GM11168 (cell line): ENCODE measurements around the gene METTL15.
"Not testable (repeated sequence)": the region's sequence is repeated elsewhere in the genome, so short reads cannot be mapped to it uniquely, and the experiment has no call there.

ENCODE experiments used
- in situ Hi-C: fragments of 300-500 bp; cut with MboI; formaldehyde crosslinking; loops from one replicate; pipeline ENCODE4 v1.12.0; 2022; ENCODE audit warnings: low sequenced_read_pairs; ENCODE audit not compliant: unreplicated experiment

METTL15 gene, protein sequence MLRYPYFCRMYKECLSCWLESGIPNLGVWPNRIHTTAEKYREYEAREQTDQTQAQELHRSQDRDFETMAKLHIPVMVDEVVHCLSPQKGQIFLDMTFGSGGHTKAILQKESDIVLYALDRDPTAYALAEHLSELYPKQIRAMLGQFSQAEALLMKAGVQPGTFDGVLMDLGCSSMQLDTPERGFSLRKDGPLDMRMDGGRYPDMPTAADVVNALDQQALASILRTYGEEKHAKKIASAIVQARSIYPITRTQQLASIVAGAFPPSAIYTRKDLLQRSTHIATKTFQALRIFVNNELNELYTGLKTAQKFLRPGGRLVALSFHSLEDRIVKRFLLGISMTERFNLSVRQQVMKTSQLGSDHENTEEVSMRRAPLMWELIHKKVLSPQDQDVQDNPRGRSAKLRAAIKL

DNA sequence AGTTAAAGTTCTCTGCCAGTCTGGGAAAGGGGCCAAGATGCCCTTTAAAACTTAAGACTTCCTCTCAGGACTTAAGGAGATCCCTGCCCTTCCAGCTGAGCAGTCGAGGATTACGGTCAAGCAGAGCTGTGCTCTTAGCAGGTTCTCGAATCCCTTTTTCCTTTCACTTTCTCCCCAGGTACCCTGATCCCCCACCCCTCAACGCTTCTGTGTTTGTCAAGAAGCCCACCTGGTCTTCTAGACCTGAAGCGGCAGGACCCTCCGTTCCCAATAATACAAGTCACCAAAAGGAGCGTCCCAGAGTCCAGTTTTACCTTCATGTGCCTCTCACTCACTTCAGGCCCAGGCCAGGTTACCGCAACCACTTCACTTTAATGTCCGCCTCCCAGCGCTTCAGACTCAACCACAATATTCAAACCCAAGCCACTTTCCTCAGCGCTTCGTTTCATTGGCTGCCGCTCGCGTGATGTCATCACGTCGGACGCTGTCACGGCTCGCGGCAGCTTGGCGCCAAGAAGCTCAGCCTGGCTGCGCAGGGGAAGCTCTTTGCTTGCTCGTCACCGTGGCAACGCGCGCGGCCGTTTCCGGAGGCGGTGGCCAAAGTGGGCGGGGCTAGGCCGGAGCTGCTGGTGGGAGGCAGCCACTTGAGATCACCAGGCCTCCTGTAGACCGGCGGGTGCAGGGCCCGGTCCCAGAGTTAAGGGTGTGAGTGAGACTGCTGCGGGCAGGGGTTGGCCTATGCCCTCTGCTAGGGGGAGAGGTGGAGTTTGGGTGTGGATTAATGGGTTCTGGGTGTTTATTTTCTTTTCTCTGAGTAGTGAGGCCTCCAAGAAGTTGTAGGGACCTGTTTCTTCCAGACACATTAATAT lies at the start of gene METTL15, which contains the start of gene KIF18A:
Gene METTL15, plus strand, starts transcription at position 639 of the 869 bp plus-strand sequence. CDS start 4,947 bp downstream, outside the sequence.
Gene KIF18A, minus strand, starts transcription at position 407 of the 869 bp plus-strand sequence. CDS start 10,209 bp downstream, outside the sequence.
- in situ Hi-C loops = loop anchor here (25.0 kb wide), 1 partner anchor 396 kb away; the partner anchor contains the start of gene BDNF

DNA sequence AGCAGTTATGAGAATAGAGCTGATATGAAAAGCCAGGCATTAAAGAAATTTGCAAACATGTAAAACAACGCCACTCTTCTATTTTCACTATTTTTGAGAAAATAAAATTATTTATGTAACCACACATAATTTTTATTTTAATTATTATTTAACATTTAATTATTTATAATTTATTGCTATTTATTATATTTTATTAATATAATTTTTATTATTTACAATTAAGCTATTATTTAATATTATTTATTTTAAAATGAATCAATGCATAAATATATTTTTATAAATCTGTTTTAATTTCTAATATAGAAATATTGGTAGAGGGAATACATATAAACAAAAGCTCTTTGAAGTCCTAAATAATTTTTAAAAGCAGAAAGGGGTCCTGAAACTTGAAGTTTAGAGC lies 36.9 kb upstream of the METTL15 start:
- in situ Hi-C loops = no loop called here

DNA sequence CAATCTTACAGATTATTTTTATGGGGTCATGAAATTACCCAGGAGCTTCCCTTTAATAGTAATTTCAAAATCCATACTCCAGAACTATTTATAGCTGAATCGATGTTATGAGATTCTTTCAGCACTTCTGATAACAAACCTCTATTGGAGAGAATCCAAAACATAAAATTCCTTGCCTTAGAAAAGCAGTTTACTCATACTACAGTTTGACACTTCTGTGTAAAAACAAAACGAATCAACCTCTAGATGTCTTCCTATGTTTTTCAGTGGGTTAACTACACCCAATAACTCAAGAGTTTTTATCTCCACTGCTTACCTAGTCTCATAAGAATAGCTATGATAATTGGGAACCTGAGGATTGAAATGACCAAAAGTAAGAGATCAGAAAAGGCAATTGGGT lies 35.9 kb upstream of the METTL15 start:
- in situ Hi-C loops = no loop called here

DNA sequence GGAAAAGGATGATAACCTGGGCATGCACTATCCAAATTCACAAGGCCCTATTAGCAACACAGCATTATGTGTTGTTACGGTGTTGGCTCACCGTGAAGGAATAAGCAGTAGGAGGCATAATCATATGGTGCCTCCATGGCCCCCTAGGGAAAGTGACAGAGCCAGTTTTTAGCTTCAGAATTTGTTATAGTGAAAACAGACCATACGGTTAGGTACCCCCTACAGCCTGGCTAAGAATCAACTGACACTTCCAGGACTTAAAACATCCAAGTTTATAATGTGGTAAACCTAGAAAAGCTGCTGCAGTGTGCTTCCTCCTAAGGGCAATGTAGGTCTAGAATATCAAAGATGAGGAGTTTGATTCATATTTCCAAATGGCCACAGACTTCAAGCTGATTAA lies 30.7 kb upstream of the METTL15 start:
- in situ Hi-C loops = no loop called here

DNA sequence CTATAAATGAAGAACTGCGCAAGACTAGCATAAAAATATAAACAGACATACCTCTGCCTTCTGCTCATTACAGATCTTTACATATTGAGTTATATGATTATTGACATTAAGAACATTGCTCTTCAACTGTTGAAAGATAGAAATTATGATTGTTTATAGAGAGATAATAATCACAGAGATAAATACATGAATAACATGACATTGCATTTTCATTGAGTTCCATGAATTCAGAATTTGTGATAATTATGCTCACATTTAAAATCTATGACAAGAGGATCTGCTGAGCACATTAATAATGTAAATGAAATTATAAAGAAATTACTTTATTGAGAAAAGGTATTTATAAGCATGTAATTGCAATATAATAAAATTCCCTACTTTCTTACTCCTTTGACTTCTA lies 25.1 kb upstream of the METTL15 start:
- in situ Hi-C loops = no loop called here

DNA sequence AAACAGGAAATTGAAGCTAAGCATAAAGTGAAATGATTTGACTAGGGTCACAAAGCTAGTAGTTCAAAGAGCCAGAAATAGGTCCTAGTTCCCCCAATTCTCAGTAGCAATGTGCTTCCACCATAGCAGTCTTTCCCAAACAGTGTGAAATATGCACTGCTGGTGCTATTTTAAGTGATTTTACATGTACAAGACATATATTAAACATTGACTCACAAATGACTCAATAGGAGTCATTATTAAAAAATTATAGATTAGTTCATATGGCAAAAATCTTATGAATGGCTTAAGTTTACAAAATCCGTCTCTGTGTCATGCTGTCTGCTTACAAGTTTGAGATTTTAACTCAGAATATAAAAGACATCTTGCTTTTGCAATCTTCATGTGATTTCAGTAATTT lies 21.6 kb upstream of the METTL15 start:
- in situ Hi-C loops = no loop called here

DNA sequence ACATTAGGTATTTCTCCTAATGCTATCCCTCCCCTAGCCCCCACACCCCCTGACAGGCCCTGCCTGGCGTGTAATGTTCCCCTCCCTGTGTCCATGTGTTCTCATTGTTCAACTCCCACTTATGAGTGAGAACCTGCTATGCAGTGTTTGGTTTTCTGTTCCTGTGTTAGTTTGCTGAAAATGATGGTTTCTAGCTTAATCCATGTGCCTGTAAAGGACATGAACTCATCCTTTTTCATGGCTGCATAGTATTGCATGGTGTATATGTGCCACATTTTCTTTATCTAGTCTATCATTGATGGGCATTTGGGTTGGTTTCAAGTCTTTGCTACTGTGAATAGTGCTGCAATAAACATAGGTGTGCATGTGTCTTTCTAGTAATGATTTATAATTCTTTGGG lies 21.0 kb upstream of the METTL15 start:
- in situ Hi-C loops = not testable (repeated sequence)

DNA sequence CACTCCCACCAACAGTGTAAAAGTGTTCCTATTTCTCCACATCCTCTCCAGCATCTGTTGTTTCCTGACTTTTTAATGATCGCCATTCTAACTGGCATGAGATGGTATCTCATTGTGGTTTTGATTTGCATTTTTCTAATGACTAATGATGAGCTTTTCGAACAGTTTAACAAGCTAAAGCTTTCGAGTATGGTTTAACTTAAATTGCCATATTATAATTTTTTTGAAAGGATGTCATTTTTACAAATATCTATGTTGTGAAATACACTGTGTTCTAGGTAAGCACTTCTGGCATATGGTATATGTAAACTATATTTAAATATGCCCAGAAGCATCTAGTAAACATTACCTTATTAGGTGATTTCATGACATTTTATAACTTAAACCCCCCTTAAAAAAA lies 20.5 kb upstream of the METTL15 start:
- in situ Hi-C loops = not testable (repeated sequence)

DNA sequence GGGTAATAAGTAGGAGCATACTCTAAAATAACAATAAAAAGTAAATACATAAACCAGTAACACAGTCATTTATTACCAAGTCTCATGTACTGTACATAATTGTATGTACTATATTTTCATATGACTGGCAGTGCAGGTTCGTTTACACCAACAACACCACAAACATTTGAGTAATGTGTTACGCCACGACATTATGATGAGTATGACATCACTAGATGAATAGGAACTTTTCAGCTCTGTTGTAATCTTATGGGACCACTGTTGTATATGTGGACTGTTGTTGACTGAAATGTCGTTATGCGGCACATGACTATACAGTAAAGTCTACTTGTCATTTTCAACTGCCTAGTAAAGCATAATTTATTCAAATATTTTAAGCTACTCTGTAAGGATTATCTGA lies 18.8 kb upstream of the METTL15 start:
- in situ Hi-C loops = no loop called here

DNA sequence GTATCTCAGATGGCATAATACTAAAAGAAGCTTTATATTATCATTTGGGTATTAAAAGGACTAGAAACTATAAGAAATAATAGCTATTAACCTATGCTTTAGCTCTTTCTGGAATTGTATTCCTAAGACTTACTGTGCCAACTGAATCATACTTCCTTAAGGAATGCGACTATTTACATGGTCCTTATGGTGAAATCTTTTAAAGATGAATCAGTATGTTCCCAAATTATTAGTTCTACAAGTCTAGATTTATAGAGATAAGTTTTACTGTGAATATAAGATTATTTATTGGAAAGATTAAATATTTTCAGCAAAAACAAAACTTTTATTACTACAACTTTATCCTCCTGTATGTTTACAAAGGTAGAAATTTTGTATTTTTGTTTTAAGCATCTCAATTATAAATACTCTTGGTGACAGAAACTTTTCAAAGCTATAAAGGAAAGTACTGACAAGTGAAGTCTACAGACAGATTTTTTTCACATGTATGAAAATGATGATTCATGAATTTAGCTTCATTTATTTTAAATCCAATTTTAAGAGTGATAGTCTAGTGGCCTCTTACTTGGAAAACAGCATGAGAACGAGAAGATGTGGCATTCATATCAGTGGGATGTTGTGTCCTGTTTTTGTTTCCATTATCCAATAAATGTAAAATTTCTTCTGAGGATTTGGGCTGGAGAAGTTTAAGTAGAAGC lies 18.0 kb upstream of the METTL15 start:
- in situ Hi-C loops = no loop called here

DNA sequence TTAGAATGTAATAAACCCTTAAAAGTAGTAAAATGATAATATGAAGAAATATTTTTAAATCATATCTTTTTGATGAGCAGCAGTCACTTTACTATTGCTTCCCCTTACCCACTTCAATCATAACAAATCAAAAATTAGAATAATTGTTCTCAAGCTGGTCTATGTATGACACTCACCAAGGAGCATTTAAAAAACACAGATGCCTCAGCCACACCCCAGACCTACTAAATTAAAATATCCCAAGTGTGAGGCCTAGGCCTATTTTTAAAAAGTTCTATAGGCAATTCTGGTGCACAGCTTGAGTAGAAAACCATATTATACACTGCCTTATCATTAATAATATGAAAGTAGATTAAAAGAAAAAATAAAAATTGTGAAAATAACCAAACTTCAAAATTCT lies 15.4 kb upstream of the METTL15 start:
- in situ Hi-C loops = no loop called here

DNA sequence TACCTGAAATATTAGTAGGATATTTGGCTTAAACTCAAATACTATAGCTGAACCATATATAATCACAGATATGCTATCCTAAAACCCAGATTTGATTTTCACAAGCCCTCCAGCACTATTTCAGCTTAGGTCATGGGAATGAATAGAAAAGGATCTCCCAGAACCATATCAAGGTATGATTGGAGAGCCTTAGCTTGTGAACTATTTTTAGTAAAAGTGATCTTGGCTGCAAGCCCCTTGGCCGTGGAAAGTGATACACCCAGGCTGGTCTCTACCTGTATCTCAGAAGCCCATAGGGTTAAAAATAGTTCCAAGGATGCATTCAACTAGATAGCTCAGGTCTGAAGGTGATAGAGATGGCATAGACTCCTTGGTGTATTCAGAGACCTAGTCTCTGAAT lies 9.9 kb upstream of the METTL15 start:
- in situ Hi-C loops = no loop called here

DNA sequence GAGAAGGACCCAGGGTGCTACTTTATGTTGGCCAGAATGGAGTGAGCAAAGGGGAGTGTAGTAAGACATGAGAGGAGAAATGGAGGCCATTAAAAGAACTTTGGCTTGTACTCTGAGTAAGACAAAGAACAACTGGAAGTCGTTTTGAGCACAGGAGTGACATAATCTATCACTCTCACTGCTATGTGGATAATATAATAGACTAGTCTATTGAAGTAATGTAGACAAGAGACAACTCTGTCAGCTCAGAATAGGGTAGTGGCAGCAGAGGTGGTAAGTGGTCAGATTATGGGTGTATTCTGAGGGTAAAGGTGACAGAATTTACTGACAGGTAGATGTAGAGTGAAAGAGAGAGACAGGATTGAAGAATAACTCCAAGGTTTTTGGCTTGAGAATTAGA lies 8.5 kb upstream of the METTL15 start:
- in situ Hi-C loops = loop anchor here (25.0 kb wide), 1 partner anchor 387 kb away; the partner anchor contains the start of gene BDNF

DNA sequence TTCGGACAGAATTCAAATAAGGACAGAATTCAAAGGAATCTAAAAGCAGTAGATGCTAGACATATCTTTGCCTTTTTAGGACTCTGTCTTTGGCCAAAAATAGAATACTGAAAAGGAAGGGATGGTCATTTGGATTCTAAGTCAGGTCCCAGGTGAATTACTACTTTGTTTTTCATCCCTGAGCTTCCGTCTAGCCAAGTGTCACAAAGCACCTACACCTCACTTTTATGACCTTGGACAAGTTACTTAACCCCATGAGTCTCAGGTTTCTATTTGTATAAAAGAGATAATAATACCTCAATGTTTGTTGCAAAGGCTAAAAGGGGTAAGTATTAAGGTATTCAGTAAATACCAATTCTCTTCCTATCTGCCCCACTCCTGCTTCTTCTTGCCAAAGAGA lies 7.5 kb upstream of the METTL15 start:
- in situ Hi-C loops = loop anchor here (25.0 kb wide), 1 partner anchor 388 kb away; the partner anchor contains the start of gene BDNF

DNA sequence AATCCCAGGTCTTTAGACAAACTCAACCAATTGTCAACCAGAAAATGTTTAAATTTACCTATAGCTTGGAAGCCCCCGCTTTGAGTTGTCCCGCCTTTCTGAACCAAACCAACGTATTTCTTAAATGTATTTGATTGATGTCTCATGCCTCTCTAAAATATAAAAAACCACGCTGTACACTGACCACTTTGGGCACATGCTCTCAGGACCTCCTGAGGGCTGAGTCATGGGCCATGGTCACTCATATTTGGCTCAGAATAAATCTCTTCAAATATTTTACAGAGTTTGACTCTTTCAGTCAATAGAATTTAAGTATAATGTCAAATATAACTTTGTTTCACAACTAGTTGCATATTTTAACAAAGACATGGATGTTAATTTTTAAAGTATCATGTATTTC lies 5.9 kb upstream of the METTL15 start:
- in situ Hi-C loops = loop anchor here (25.0 kb wide), 1 partner anchor 390 kb away; the partner anchor contains the start of gene BDNF

DNA sequence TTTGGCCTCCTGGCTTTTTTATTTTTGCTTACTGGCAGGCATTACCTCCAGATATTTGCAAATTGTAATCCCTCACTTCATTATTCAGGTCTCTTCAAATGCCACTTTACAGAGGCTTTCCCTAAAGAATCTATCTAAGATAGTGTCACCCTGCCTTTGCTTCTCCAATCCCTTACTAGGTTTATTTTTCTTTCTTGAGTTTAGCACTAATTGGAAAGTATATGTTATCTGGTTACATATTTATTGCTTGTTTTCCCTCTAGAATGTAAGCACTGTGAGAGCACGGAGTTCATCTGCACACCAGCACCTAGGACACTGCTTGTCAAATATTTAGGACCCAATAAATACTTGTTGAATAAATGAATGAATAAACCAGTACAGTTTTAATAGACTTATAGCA lies 3.8 kb upstream of the METTL15 start:
- in situ Hi-C loops = loop anchor here (25.0 kb wide), 1 partner anchor 392 kb away; the partner anchor contains the start of gene BDNF

DNA sequence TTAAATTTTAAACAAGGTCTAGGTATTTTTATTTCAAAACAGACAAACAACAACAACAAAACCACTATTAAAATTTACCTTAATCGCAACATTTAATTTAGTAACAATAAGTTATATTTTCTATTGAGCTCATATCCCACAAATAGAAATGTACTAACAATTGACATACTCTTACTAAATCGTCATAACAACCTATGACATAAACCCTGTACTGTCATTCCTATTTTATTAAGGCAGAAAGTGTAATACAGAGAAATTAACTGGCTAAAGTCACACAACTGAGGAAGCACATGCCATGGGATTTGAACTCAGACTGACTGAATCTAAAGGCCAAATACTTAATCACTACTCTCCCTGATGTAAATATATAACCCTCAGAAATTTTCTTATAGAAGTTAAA lies 3.2 kb upstream of the METTL15 start:
- in situ Hi-C loops = loop anchor here (25.0 kb wide), 1 partner anchor 393 kb away; the partner anchor contains the start of gene BDNF

DNA sequence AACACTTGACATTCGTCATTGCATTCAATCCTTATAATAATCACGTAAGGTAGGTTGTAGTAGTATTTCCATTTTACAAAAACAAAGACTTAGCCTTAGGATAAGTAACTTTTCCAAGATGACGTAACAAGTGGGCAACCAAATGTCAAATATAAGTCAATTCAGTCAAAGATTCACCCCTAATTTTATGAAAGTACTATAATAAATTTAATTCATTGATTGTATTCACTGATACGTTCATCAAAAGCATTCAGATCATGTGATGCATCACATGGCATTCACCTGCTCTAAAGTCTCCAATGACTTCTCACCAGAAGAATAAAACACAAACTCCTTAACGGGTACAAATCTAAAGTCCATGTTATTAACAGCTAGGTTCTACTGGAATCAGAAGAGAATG lies 2.3 kb upstream of the METTL15 start:
- in situ Hi-C loops = loop anchor here (25.0 kb wide), 1 partner anchor 394 kb away; the partner anchor contains the start of gene BDNF

DNA sequence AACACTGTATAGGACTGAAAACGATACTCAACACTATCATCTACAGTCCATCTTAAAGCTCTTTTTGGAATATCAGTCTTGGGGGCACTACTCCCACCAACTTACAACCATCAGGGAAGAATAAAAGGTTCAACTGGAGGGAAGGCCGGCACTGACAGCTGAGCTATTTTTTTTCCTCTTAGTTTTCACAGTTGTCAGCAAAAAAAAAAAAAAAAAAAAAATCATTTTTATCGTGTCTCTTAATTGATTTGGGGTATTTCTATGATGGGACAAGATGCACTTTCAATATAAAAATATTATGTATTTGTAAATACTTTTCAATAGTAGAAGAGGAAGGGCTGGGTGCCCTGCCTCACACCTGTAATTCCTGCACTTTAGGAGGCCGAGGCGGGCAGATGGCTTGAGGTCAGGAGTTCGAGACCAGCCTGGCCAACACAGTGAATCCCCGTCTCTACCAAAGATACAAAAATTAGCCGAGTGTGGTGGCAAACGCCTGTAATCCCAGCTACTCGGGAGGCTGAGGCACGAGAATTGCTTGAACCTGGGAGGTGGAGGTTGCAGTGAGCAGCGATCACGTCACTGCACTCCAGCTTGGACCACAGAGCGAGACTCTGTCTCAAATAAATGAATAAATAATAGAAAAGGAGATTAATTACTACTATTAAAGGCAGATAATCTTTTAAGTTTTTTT lies 1.7 kb upstream of the METTL15 start:
- in situ Hi-C loops = loop anchor here (25.0 kb wide), 1 partner anchor 394 kb away; the partner anchor contains the start of gene BDNF
